Endometrium (tissue), 2 donors: ENCODE data around the gene TUBB4B.
A peak's percentile ranks its signal among the peaks of the same experiment; 100 is the strongest.

ENCODE experiments used
- FAIRE-seq: peaks from 2 replicates; lab custom pipeline; 2012; peaks lifted over from hg19 to GRCh38; lab: Jason Lieb, UNC
- donor health status: control.
- donor health status: control.

Gene TUBB4B

GRCh38 chr9:137213160-137214060, 27.7 kb upstream of the TUBB4B start:
- FAIRE-seq = no peak

- FAIRE-seq = no peak
These were observed 26.5 kb upstream of the TUBB4B start for GRCh38 chr9:137214620-137215019.

- FAIRE-seq = no peak
These were observed 25.7 kb upstream of the TUBB4B start for GRCh38 chr9:137215196-137215986.

- FAIRE-seq = no peak
These were observed 24.7 kb upstream of the TUBB4B start for GRCh38 chr9:137216188-137216965.

- no peak for FAIRE-seq
These were observed 23.5 kb upstream of the TUBB4B start for GRCh38 chr9:137217276-137218211.

GRCh38 chr9:137218212-137218753, 22.8 kb upstream of the TUBB4B start:
- no peak for FAIRE-seq

- no peak for FAIRE-seq
These were observed 22.3 kb upstream of the TUBB4B start for GRCh38 chr9:137218754-137219271.

- no peak for FAIRE-seq
These were observed 21.2 kb upstream of the TUBB4B start for GRCh38 chr9:137219757-137220316.

- FAIRE-seq = no peak
These were observed 20.6 kb upstream of the TUBB4B start for GRCh38 chr9:137220317-137221094.

- no peak for FAIRE-seq
These were observed 20.0 kb upstream of the TUBB4B start for GRCh38 chr9:137221095-137221505.

GRCh38 chr9:137221506-137222111, 19.5 kb upstream of the TUBB4B start:
- FAIRE-seq = no peak

GRCh38 chr9:137222190-137223077, 18.7 kb upstream of the TUBB4B start, which contains the start of gene RNF208:
Gene RNF208 (minus strand): TSS chr9:137222240. CDS start chr9:137221212, 1,028 bp downstream.
- FAIRE-seq = no peak

GRCh38 chr9:137223078-137223970, 17.8 kb upstream of the TUBB4B start:
- peak; percentile 67 for FAIRE-seq

- no peak for FAIRE-seq
These were observed 16.0 kb upstream of the TUBB4B start, which contains the start of gene CYSRT1 for GRCh38 chr9:137224830-137225694. Gene CYSRT1 (plus strand): TSS chr9:137225174. CDS start chr9:137225622, 448 bp downstream.

- no peak for FAIRE-seq
These were observed 15.3 kb upstream of the TUBB4B start for GRCh38 chr9:137225699-137226331.
